ENCODE results near the gene PCP4.
"Not testable (repeated sequence)": the region's sequence is repeated elsewhere in the genome, so short reads cannot be mapped to it uniquely, and the experiment has no call there.

Gene PCP4

DNA sequence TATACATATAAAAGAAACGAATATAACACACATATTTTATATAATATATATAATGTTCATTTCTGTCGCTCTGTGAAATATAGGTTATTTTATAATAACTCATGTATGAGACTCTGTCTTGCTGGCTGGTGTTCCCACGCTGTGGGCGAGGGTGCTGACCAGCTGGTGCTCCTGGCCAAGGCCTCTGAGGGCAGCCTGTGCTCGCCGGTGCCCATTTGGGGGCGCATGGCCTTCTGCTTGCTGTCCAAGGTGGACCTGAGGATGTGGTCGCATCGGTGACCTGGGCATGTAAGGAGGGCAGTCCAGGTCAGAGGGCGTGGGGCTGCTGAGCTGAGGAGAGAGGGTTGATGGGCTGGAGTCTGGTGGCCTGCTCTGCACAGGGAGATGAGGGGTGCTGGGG lies 1.1 kb upstream of the PCP4 start:
- DNase-seq (ENCODE audit: low spot score) = no peak

DNA sequence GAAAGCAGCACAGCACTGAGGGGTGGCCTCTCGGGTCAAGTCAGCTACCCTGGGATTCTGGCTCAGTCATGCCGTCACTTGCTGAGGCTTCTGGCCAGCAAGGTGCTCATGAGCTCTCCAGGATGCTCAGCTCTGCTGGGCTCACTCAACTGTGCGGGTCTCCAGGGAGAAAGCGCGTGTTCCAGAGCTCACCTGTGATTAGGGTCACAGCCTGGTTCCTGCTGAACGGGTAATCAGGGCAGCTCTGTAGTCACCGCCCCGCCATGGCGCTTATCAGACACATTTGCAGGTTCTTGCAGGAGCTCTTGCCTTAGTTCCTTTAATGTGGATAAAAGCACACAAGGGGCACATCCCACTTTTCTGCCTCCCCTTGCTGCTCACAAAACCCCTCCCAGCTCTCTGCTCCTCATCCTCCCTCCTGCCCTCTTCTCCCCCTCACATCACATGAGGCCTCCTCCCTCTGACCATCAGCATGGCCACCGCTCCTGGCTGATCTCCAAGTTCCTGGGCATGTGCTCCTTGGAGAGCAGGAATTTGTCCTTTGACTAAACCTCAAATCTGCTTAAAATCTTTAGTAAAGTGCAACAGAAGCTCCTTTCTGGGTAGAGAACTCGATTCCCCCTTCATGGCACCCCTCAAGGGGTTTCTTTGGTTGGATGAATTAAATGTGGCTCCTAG lies 2.0 kb downstream of the PCP4 start:
- DNase-seq (ENCODE audit: low spot score) = no peak

DNA sequence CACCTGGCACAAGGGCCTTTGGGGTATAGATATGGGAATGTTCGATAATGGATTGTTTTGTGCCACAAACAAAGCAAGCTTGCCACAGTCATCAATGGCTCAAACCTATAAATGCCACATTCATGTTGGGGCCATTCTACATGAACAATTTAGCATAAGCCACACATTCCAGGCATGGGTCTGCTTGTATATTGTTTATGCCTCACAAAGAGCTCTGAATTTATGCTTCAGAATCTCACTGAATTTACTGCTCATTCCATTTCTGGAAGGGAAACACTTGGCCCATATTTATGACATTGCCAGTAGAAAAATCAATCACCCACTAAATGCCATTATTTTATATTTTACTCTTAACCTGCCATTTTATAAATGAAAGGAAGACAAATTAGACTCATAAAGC lies 6.4 kb downstream of the PCP4 start:
- DNase-seq (ENCODE audit: low spot score) = no peak

DNA sequence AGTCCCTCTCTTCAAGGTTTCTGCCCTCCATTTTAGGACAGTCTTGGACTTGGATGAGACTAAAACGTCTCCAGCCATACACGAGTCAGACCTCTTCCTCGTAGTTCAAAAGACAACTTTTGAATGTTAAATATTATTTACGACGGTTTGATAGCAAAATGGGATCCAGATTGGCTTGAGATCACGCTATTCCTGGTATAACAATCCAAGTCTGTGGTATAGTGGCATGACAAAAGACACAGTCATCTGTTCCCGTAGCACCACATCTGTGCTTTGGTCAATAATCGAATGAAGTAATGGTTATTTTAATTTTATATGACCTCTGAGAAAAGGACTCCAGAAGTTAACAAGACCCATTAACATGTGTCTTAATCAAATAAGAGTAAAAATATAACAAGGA lies 7.0 kb downstream of the PCP4 start:
- no peak for DNase-seq (ENCODE audit: low spot score)

DNA sequence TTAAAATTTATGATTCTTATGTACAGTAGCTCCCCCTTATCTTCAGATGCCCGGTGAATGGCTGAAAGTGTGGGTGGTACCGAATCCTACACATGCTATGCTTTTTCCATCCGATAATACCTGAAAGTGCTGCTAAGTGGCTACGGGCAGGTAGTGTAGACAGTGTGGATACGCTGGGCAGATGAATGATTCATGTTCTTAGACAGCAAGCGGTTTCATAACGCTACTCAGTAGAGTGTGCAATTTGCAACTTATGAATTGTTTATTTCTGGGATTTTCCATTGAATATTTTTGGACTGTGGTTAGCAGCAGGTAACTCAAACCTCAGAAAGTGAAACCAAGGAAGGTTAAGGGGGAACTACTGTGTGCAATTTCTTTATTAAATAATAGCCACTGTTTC lies 7.5 kb downstream of the PCP4 start:
- no peak for DNase-seq (ENCODE audit: low spot score)

DNA sequence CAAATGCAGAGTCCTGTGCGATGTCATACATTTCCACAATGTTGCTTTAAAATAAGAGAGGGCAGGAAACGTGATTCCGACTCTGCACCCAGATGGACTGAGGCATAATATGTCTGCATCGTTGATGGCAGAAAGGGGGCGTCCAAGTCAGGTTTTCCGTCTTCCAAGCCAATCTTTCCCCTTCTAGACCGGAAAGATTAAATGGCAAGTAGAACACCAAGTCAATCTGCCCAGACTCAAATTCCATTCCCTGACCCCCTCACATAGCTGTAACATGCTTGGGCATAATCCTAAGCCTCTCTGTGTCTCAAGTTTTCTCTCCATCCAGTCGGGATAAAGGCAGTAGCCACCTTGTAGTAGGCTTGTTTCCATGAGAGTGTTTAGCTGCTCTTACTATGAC lies 14.4 kb downstream of the PCP4 start:
- no peak for DNase-seq (ENCODE audit: low spot score)

DNA sequence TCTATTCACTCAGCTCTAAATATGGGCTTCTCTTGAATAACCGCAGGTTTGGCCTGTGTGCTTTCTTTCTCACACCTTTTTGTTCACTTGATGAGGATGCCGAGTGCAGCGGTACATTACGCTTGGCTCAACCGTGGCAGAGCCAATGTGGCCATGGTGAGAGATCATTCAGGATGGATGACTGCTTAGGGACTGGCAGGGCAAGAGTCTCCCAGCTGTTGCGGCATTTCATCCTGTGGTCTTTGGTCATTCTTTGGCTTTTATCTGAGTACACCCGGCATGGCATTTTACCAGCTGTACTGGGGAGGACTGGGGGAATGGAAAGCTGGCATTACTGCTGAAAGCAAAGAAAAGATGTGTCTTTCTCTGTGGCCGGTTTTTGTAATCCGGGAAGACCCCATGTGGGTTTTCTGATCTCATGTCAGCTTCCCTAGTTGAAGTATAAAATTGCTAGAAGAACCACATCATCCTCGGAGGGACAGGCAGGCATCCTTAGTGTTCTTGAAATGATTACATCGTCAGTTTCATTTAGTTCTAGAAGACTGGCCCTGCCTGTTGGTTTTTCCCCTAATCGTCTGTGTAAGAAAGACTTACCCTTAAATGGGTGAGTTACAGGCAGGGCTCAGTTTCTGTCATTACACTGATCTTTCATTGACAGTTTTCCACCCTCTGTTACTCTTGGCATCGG lies 15.1 kb downstream of the PCP4 start:
- DNase-seq (ENCODE audit: low spot score) = no peak

DNA sequence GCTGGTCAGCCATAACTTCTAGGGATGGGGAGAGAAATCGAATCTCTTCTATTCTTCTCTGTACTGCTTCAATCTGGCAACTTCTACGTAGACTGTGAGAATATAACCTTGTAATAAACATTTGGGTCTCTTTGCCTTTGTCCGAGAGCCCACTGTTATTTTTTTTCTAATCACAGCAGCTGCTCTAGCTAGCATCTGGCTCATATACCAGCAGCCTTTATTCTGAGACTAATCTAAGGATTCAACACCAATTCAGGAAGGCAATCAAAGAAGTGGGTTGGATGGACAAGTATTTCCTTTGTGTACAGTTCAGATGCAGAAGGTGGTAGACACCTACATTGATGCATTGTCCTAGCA lies 15.6 kb downstream of the PCP4 start:
- no peak for DNase-seq (ENCODE audit: low spot score)

DNA sequence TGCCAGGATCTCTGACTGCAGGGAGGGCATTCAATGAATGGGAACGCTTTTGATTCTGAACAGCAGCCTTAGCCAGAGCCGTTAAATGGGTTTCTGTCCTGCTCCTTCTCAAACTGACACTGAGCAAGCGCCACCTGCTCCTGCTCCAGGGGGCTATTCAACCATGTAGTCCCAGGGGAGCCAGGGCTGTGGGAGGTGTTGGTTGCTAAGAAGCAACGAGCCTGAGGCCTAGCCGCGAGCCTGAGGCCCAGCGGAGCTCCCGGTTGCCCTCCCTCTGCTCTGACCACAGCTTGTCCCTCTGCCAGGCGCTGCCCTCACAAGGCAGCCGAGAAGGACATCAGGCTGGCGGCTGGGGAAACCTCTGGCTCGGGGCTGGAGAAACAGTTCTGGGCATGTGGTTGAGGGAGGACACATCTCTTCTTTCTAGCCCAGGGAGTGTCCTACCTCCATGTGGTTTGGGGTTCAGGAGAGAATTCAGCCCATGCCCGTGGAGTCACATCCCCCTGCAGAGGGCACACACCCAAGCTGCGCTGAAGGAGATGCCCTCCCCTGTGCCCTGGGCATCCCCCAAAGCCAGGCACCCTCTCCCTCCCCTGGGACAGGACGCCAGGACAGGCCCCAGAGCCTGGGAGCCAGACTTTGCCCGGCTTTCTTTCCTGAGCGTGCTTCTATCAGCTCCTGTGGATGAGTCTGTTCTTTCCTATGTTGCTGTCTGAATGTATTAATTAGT lies 18.0 kb downstream of the PCP4 start:
- DNase-seq (ENCODE audit: low spot score) = no peak

DNA sequence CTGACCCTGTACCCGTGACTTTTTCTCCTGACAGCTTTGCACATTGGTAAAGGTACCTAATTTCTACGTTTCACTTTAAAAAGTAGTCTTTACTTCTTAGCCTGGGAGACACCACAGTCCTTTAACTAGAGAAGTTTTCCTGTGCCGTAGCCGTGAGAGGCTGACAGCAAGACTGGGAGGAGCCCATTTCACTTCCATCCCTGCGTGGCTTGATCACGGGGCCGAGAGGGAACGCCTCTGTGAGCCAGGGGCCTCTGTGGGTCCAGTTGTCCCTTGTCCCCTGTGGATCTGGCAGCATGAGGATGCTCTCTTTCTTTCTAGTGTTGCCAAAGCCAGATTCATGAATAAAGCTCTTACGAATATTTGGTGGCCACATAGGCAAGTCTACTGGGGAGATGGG lies 21.6 kb downstream of the PCP4 start:
- no peak for DNase-seq (ENCODE audit: low spot score)

DNA sequence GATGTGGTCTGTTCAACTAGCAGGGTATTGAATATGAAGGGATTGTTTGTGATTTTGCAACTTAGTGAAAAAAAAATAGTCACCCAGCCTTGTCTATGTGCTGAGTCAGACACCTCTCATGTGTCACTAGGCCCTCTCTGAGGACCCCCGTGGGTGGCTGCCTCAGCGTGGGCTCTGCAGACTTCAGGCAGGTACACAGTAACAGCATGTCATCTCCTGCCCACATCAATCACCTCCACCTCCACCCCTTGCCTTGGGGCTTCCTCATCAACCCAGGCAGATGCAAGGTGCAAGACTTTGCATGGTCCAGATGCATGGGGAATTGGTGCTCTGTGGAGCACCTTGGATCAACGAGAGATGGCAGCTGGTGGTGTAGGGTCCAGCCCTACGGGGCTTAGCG lies 23.9 kb downstream of the PCP4 start:
- DNase-seq (ENCODE audit: low spot score) = no peak

DNA sequence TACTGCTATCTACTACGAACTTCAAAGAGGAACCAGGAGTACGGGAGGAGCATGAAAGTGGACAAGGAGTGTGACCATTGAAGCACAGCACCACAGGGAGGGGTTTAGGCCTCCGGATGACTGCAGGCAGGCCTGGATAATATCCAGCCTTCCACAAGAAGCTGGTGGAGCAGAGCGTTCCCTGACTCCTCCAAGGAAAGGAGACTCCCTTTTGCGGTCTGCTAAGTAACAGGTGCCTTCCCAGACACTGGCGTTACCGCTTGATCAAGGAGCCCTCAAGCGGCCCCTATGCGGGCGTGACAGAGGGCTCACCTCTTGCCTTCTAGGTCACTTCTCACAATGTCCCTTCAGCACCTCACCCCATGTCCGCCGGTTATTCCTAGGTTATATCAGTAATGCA lies 24.6 kb downstream of the PCP4 start:
- not testable (repeated sequence) for DNase-seq (ENCODE audit: low spot score)

DNA sequence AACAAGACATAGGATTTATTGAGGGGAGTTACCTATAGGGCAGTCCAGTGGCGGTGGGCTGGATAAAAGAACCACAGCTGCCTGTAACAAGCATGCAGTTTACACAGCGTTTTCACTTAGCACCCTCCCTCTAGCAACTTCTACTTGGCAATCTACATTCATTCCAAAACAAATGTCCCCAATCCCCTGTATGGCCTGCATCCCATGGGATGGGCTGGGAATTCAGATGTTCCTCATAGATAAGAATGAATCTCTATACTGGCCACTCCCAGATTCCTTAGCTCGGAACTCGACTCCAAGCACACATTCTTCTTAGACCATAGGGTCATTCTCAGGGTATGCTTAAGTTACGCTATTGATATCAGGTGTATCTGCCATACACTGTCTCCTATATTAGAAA lies 33.3 kb downstream of the PCP4 start:
- DNase-seq (ENCODE audit: low spot score) = no peak

DNA sequence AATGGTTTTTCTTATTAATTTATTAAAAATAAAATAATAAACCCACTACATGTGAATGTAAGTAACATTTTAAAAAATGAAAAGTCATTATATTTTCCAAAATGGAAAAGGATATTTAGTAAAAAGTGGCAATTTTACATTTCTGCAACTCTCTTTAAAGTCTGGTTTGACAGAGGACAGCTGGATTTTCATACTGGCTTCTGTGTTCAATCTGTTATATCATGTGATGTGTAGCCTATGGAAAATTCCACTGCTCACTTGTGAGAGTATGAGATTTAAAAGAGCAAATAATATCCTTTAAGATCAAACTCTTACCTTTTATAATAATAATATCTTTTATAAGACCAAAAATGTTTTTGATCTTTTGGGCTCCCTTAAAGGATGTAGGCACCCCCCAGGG lies 33.7 kb downstream of the PCP4 start:
- DNase-seq (ENCODE audit: low spot score) = no peak

DNA sequence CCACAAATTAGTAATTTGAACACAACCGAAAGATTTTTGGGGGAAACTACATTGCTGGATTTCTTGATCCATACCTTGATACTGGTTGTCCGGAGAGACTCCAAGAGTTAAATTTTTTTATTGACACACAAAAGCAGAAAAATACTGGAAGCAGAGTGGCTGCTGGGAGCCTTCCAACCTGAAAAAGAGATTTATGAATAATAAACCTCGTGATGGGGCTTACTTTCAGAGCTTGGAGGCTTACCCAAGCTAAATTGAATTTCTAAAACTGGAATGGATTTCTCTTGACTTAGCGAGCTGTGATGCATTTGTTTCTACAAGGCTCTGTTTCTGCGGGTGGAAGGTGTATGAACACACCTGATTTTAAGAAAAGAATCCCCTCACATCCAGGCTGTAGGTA lies 35.7 kb downstream of the PCP4 start:
- DNase-seq (ENCODE audit: low spot score) = no peak

DNA sequence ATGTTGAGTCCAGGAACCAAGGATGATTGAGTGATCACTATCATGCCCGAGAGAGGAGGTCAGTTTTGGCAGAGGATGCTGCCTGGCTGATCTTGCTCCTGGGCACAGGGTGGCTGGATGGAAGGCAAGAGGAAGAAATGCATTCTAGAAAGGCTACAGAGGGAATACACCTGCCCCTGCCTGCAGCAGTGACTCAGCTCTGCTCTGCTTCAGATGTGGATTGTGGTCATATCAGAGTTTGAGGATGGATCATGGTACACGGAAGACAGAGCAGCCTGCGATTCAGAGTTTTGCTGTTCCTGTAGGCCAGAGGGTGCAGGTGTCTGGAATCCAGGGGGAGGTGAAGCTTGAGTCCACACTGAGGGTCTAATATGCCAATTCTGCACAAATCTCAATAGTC lies 37.2 kb downstream of the PCP4 start:
- no peak for DNase-seq (ENCODE audit: low spot score)

DNA sequence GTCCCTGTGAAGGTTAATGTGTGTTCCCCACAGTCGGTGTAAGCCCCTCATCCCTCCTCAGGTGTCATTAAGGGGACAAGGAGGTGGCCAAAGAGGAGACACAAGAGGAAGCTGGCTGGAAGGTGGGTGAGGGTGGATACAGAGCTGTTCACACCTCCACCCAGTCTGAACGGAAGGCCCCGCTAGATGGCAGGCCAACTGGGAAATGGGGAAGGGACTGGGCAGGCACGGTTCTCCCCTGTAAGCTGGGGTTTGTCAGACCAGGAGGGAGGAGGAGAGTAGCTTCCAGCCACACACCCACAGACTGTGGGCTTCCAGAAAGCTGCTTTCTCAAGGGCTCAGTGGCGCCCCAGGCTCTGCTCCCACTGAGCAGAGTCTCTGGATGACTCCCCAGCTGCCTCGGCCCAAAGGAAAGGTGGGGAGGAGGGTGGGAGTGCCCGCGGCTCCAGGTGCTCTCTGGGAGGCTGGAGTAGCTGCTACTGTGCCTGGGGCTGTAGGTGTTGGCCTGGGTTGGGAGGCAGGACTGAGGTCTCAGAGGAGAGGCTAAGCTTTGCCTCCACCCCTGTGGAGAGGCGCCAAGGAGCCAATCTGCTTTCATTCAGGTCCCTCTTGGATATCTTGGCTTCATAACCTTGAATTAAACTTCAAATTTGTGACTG lies 41.2 kb downstream of the PCP4 start:
- no peak for DNase-seq (ENCODE audit: low spot score)

DNA sequence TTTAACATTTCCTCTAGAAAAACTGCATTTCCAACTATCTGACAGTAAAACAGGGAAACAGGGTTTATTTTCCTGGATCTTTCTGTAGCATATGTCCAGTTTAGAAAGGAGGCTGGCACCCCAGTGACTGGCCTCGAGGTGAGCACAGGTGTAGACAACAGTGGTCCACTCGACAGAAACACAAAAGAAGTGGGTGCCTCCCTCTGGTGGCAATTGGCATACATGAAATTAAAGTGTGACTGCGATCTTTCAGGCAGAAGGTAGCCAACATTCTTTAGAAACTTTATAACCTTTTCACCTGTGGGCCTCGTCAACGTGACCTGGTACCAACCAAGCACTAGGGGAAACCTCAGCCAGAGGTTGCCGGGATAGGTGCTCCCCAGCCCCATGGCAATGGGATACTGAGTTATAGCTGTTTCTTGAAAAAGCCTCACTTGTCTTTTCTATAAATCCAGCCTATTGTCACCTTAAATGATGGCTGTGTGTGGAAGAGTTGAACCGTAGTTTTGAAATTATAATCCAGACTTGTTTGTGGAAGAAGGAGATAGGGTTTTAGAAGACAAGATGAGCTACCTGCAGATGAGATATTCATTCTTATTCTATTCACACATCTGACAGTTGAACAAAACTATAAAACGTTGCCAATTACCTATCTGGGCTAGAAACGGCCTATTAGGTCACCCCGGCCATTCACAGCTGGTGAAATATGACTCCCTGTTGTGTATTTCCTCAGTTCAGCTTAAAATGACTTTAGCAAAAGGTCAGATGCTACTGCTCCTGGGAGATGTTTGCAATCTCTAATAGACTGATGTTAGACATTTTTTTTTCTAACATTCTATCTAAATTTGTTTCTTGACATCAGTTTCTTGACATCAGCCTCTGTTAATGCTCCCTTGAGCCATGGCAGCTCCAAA lies 44.3 kb downstream of the PCP4 start:
- DNase-seq (ENCODE audit: low spot score) = no peak

DNA sequence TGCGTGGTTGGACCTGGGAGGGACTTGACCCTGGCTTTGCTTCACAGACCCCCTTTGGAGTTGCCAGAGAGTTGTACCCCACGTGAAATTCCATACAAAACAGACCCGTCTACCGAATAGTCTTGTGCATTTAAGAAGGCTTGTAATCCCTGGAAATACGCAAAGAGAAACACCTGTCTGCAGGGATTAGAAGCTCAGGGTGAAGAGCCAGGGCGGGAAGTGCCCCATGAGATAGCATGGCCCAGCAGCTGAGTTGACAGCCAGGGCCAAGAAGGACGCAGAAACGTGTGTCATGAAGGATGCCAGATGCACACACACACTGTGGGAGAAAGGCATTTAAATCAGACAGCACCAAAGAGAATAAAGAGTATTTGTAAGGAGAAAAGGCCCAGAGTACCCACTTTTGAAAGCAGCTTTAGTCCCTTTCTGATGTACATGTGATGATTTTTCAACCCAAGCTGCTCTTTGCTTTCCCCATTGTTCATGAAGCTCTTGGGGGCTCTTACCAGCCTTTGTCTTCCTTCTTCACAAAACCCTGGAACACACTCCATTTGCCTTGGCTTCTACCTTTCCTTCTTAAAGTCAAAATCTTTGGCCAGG lies 46.6 kb downstream of the PCP4 start:
- DNase-seq (ENCODE audit: low spot score) = no peak

DNA sequence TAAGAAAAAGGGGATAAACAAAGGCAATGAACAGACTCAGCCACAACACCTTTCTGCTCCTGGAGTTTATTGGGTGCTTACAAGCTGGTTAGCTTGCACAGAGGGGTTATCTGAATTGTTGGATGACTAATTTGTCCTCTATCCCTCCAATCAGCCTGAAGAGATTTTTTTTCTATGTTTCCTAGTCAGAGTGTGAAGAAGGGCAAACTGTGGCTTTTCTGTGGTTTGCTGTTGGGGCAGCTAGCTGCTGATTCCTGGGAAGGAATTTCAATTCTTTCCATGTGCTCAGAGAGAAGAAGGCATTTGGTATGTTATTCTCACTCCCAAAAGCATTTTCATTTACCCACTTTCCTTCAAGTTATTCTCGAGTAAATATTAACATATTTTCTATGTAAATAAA lies 48.6 kb downstream of the PCP4 start:
- DNase-seq (ENCODE audit: low spot score) = no peak

DNA sequence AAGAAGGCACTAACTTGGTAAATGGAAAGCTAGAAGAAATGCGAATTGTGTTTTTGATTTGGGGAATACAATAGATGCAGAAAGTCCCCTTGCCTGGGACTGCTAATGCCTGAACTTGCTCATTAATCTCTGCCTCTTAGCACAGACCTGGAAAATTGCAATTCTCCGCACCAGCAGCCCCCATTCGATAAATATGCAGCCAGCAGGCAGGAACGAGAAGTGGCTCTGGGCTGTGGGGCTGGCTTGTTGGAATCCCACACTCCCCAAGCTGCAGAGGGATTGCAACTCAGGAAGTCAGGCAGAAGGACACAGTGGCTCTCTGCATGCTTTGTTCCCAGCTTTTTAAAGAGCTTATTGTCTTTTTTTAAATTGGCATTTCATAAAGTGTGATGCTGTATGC lies 51.3 kb downstream of the PCP4 start:
- no peak for DNase-seq (ENCODE audit: low spot score)

DNA sequence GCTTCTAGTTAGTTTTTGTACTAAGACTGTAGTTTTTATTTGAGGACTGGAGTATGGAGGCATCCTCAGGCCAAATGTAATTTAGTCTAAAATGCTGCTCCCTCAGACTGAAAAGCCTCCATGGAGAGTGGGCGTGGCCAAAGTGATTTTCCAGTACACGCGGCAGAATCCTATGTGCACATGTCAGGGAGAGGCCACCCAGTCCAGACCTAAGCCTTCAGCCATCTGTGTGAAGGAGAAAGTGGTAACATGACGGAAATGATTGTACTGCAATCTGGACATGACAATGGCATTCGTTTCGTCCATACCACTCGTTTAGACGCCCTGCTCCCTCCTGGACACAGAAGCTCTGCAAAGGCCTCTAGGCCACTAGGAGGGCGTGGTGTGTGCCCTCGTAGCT lies 56.2 kb downstream of the PCP4 start:
- no peak for DNase-seq (ENCODE audit: low spot score)
